Loucy (cell line): ENCODE measurements around the gene TRABD2B.

ENCODE experiments used
- EZH2phosphoT487 ChIP-seq: fragments of 200-600 bp; IDR thresholded peaks from 2 replicates; pipeline ENCODE4 v1.6.1; 2018; ENCODE audit warnings: antibody characterized with exemption, mild to moderate bottlenecking, moderate library complexity, borderline replicate concordance
- TF ChIP-seq, protein P1 (sequence below): fragments of 200-600 bp; sonication (generic); conservative IDR thresholded peaks from 2 replicates; pipeline ENCODE4 v1.5.1; 2014; ENCODE audit warnings: mild to moderate bottlenecking, antibody characterized with exemption, low read length

DNA sequence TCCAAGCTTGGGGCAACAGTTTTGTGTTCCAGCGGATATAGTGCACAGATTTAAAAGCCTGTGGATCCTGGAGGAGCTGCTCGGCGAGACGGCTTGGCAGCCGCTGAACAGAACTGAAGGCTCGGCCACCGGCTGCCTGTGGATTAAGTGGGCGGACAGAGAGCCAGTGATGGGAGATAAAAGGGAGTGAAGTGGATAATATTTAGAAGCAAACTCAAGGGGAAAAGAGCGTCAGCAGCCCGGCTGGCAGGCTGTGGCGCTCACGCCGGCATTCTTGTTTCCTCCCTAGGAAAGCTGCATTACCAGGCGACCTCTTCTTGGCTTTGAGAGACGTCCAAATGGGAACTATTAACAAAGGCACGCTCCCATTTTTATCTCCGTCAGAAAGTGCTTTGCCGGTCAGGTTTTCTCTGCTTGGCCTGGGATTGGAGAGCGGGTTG, 10.4 kb downstream of the TRABD2B start:
- TF ChIP-seq EZH2phosphoT487 = no peak
- TF ChIP-seq, protein P1, sequence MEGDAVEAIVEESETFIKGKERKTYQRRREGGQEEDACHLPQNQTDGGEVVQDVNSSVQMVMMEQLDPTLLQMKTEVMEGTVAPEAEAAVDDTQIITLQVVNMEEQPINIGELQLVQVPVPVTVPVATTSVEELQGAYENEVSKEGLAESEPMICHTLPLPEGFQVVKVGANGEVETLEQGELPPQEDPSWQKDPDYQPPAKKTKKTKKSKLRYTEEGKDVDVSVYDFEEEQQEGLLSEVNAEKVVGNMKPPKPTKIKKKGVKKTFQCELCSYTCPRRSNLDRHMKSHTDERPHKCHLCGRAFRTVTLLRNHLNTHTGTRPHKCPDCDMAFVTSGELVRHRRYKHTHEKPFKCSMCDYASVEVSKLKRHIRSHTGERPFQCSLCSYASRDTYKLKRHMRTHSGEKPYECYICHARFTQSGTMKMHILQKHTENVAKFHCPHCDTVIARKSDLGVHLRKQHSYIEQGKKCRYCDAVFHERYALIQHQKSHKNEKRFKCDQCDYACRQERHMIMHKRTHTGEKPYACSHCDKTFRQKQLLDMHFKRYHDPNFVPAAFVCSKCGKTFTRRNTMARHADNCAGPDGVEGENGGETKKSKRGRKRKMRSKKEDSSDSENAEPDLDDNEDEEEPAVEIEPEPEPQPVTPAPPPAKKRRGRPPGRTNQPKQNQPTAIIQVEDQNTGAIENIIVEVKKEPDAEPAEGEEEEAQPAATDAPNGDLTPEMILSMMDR = no peak
